Measurements from ENCODE around the gene MACROD2. TPM values are rescaled to one million over a fixed set of nuclear protein-coding genes. Genes with fewer than 3 reads are reported as not detected.

The MACROD2 gene
- total RNA-seq, 1 experiment from 2014 or later: 1.6 TPM

GRCh38 chr20:15179781-15180180 lies 1184.5 kb downstream of the MACROD2 start:
- H3K27me3 ChIP-seq (ENCODE audit: insufficient read depth, low read length): no peaks in the 10 kb centered on the region
- no peak overlapping the region for H3K23ac ChIP-seq (ENCODE audit: insufficient read length, low read depth, low read length)
- no peak overlapping the region for H3K27ac ChIP-seq (ENCODE audit: insufficient read length, low read depth, low read length)
- no peak overlapping the region for H3K9ac ChIP-seq (ENCODE audit: extremely low read depth, insufficient read length, low read length)
- no peak overlapping the region for H3K56ac ChIP-seq (ENCODE audit: insufficient read length, low read depth, low read length)
- TF ChIP-seq, protein P1, sequence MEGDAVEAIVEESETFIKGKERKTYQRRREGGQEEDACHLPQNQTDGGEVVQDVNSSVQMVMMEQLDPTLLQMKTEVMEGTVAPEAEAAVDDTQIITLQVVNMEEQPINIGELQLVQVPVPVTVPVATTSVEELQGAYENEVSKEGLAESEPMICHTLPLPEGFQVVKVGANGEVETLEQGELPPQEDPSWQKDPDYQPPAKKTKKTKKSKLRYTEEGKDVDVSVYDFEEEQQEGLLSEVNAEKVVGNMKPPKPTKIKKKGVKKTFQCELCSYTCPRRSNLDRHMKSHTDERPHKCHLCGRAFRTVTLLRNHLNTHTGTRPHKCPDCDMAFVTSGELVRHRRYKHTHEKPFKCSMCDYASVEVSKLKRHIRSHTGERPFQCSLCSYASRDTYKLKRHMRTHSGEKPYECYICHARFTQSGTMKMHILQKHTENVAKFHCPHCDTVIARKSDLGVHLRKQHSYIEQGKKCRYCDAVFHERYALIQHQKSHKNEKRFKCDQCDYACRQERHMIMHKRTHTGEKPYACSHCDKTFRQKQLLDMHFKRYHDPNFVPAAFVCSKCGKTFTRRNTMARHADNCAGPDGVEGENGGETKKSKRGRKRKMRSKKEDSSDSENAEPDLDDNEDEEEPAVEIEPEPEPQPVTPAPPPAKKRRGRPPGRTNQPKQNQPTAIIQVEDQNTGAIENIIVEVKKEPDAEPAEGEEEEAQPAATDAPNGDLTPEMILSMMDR (conservative IDR thresholded peaks at IDR 0.05): no peak
- no peak overlapping the region for H3T11ph ChIP-seq (ENCODE audit: low read length)
- H3K27me3 Mint-ChIP-seq (ENCODE audit: low read depth): no peaks in the 10 kb centered on the region
- no peaks in the 10 kb centered on the region for H3K79me1 ChIP-seq (ENCODE audit: insufficient read depth, low read depth, low read length, poor library complexity, severe bottlenecking)
- H3K9me3 Mint-ChIP-seq: no peaks in the 10 kb centered on the region
- H4K5ac ChIP-seq (ENCODE audit: insufficient read length, low read depth, low read length): no peak overlapping the region
- no peak overlapping the region for H2BK120ac ChIP-seq (ENCODE audit: low read depth, low read length, poor library complexity, severe bottlenecking)
- H3K9me3 ChIP-seq (ENCODE audit: control insufficient read depth, low read depth, low read length): no peaks in the 10 kb centered on the region
- no peaks in the 10 kb centered on the region for H3K23me2 ChIP-seq (ENCODE audit: insufficient read length, low read depth, low read length, poor library complexity, severe bottlenecking)
- no peak overlapping the region for H4K8ac ChIP-seq (replicated peaks; ENCODE audit: insufficient read length, low read depth, low read length)
- H2AFZ ChIP-seq (ENCODE audit: low read length): no peak overlapping the region
- H2BK12ac ChIP-seq (ENCODE audit: insufficient read length, low read depth, low read length): no peak overlapping the region
- H4K91ac ChIP-seq (ENCODE audit: insufficient read length, low read depth, low read length): no peak overlapping the region
- H3K18ac ChIP-seq (ENCODE audit: insufficient read length, low read depth, low read length): no peak overlapping the region
- H3K27ac Mint-ChIP-seq: no peak overlapping the region
- no peak overlapping the region for H2AK5ac ChIP-seq (ENCODE audit: insufficient read length, low read length)
- H3K4ac ChIP-seq (ENCODE audit: low read depth, low read length): no peak overlapping the region
- H3K14ac ChIP-seq (ENCODE audit: insufficient read depth, low read length): no peak overlapping the region
- H2BK20ac ChIP-seq (ENCODE audit: low read depth, low read length, poor library complexity, severe bottlenecking): no peak overlapping the region
- H3K79me2 ChIP-seq (ENCODE audit: insufficient read depth, low read length): no peaks in the 10 kb centered on the region
- peaks cover 0 to 4% of the 10 kb centered on the region in 2 experiments; a peak in 1 of 4 replicates for H3K4me1 Mint-ChIP-seq
- H3K36me3 Mint-ChIP-seq (ENCODE audit: insufficient read depth in 1 of 3, low read depth in 3 of 3): no peaks in the 10 kb centered on the region; a peak in 1 of 7 replicates
- H2BK5ac ChIP-seq (ENCODE audit: insufficient read length, low read length): no peak overlapping the region
- H3K4me2 ChIP-seq (ENCODE audit: insufficient read depth, insufficient read length, low read length): no peak overlapping the region
- DNase-seq: no peak
- no peaks in the 10 kb centered on the region for H3K4me1 ChIP-seq (ENCODE audit: insufficient read depth, low read length)
- no CpG with 5 or more reads among the region's 3 CpGs for WGBS (ENCODE audit: extremely low coverage, insufficient read length, low lambda C conversion rate)
- H4K20me1 ChIP-seq (ENCODE audit: control insufficient read depth, insufficient read depth, insufficient read length): no peaks in the 10 kb centered on the region
- no peak overlapping the region for H3K4me3 Mint-ChIP-seq
- no peak overlapping the region for H2BK15ac ChIP-seq (ENCODE audit: low read depth, low read length)

Measured in H9 (cell line).